B cell (primary cell): ENCODE measurements around the gene C14orf180.

Source experiments
- CTCF ChIP-seq: fragments of 200-600 bp; IDR thresholded peaks from one replicate; pipeline ENCODE4 v1.8.0; 2022; ENCODE audit warnings: antibody characterized with exemption, mild to moderate bottlenecking
- EZH2 ChIP-seq: IDR thresholded peaks from 2 replicates; pipeline ENCODE4 v1.6.1; 2012; ENCODE audit warnings: borderline replicate concordance, low read depth, mild to moderate bottlenecking, moderate library complexity, low read length; ENCODE audit not compliant: insufficient read depth, poor library complexity, severe bottlenecking

GRCh38 chr14:104596451-104596918, 16.9 kb downstream of the C14orf180 start:
- TF ChIP-seq EZH2: no peak
- no peak for TF ChIP-seq CTCF
